ENCODE results near the gene DDB1. TPM values are rescaled to one million over a fixed set of nuclear protein-coding genes. Genes with fewer than 3 reads are reported as not detected.

Gene DDB1
- polyA plus RNA-seq, 1 of the 3 experiments (the other 2 are of a cell fraction), result 170 TPM

GRCh38 chr11:61368646-61369045, 35.7 kb upstream of the DDB1 start:
- DNase-seq, result no peak
- no peaks in the 10 kb centered on the region for H4K20me1 ChIP-seq (ENCODE audit: insufficient read depth)
- peaks cover 0 to 3% of the 10 kb centered on the region in 2 experiments; a peak in 2 of 4 replicates for H3K4me1 ChIP-seq (ENCODE audit: control insufficient read depth in 1 of 2, insufficient read depth in 2 of 2, low read depth in 1 of 2, low read length in 1 of 2)
- no peak overlapping the region for H3K4me3 ChIP-seq (ENCODE audit: low read depth in 2 of 2, low read length in 1 of 2)
- peaks cover 57 to 75% of the 10 kb centered on the region in 2 experiments for H3K36me3 ChIP-seq (replicated peaks in 1 of 2; ENCODE audit: control insufficient read depth in 1 of 2, insufficient read depth in 2 of 2, low read length in 1 of 2)
- H3K9me3 ChIP-seq, result peaks cover 9% of the 10 kb centered on the region; the same call in 1 of the 2 replicates
- no peak overlapping the region for H3K4me2 ChIP-seq
- ChIA-PET POLR2A (no interaction called here), CTCF (interaction anchor here (1.4 to 12.1 kb wide), 2 partner anchors 16 to 67 kb away, joined by 3 to 101 read pairs; no protein-coding TSS in a partner anchor)
- H3K27ac ChIP-seq (ENCODE audit: low read depth in 2 of 2, low read length in 1 of 2), result no peak overlapping the region
- H3K79me2 ChIP-seq (ENCODE audit: insufficient read depth), result peaks cover 13% of the 10 kb centered on the region
- H3K9ac ChIP-seq, result no peak overlapping the region
- H3K27me3 ChIP-seq (ENCODE audit: insufficient read depth), result no peaks in the 10 kb centered on the region
- WGBS (ENCODE audit: low lambda C conversion rate), result 93% methylated on average over 7 of the region's 7 CpGs
- H2AFZ ChIP-seq (ENCODE audit: low read depth), result no peak overlapping the region
- no peak for TF ChIP-seq RCOR1 (IDR thresholded peaks at IDR 0.05; ENCODE audit: low read length)
- TF ChIP-seq TAF1 (IDR thresholded peaks at IDR 0.05; ENCODE audit: borderline replicate concordance, low read depth, low read length), result no peak
- no peak for TF ChIP-seq POLR2AphosphoS5 (IDR thresholded peaks at IDR 0.05; ENCODE audit: low read depth, low read length)
- no peak for TF ChIP-seq FOSL2 (IDR thresholded peaks at IDR 0.05; ENCODE audit: borderline replicate concordance, low read depth)
- TF ChIP-seq CTCF (IDR thresholded peaks at IDR 0.05), result no peak
- TF ChIP-seq EP300 (IDR thresholded peaks at IDR 0.05; ENCODE audit: borderline replicate concordance in 1 of 2, low read depth in 1 of 2, low read length in 1 of 2), result no peak
- TF ChIP-seq PBX3 (IDR thresholded peaks at IDR 0.05), result no peak
- no peak for TF ChIP-seq FOXJ3 (CRISPR knock-in tag; IDR thresholded peaks at IDR 0.05)
- TF ChIP-seq SIN3A (IDR thresholded peaks at IDR 0.05; ENCODE audit: borderline replicate concordance, low read depth, low read length), result no peak
- TF ChIP-seq GABPA (IDR thresholded peaks at IDR 0.05; ENCODE audit: low read depth), result no peak
- TF ChIP-seq TCF12 (IDR thresholded peaks at IDR 0.05), result no peak
- no peak for TF ChIP-seq MAX (IDR thresholded peaks at IDR 0.05; ENCODE audit: low read depth)
- TF ChIP-seq JUND (IDR thresholded peaks at IDR 0.05), result no peak
- no peak for TF ChIP-seq TEAD4 (IDR thresholded peaks at IDR 0.05; ENCODE audit: borderline replicate concordance, insufficient read depth)
- no peak for TF ChIP-seq RXRA (IDR thresholded peaks at IDR 0.05; ENCODE audit: borderline replicate concordance, low read depth)
- H3K9me2 ChIP-seq, result no peaks in the 10 kb centered on the region
- peaks cover 17% of the 10 kb centered on the region for H3F3A ChIP-seq (replicated peaks; ENCODE audit: insufficient read depth)

GRCh38 chr11:61367406-61367805, 34.5 kb upstream of the DDB1 start:
- Histone ChIP-seq H3K4me3 (ENCODE audit: low read depth in 2 of 2, low read length in 1 of 2) (no peak overlapping the region), H3K27me3 (ENCODE audit: insufficient read depth) (no peaks in the 10 kb centered on the region), H2AFZ (ENCODE audit: low read depth) (no peak overlapping the region), H3K9me2 (no peaks in the 10 kb centered on the region), H3F3A (replicated peaks; ENCODE audit: insufficient read depth) (peaks cover 8% of the 10 kb centered on the region), H3K4me1 (ENCODE audit: control insufficient read depth in 1 of 2, insufficient read depth in 2 of 2, low read depth in 1 of 2, low read length in 1 of 2) (peaks cover 0 to 10% of the 10 kb centered on the region in 2 experiments; a peak in 2 of 4 replicates), H3K9me3 (no peaks in the 10 kb centered on the region), H3K36me3 (replicated peaks in 1 of 2; ENCODE audit: control insufficient read depth in 1 of 2, insufficient read depth in 2 of 2, low read length in 1 of 2) (peaks cover 53 to 68% of the 10 kb centered on the region in 2 experiments), H3K79me2 (ENCODE audit: insufficient read depth) (peaks cover 25% of the 10 kb centered on the region), H4K20me1 (ENCODE audit: insufficient read depth) (no peaks in the 10 kb centered on the region), H3K4me2 (no peak overlapping the region), H3K9ac (no peak overlapping the region), H3K27ac (ENCODE audit: low read depth in 2 of 2, low read length in 1 of 2) (no peak overlapping the region)
- 83% methylated on average over 6 of the region's 6 CpGs for WGBS (ENCODE audit: low lambda C conversion rate)
- POLR2A ChIA-PET, result interaction anchor here (1.8 kb wide), 1 partner anchor 34 kb away, joined by 3 read pairs; no protein-coding TSS in a partner anchor
- DNase-seq, result no peak
- CTCF ChIA-PET, result interaction anchor here (0.7 to 12.1 kb wide), 3 partner anchors 18 to 31 kb away, joined by 3 to 101 read pairs (median 93); partner anchors contain the start of gene TMEM216
- TF ChIP-seq GATA2 (CRISPR knock-in tag; IDR thresholded peaks at IDR 0.05) (no peak), CHD2 (IDR thresholded peaks at IDR 0.05; ENCODE audit: low read length, partially characterized antibody) (no peak), RXRA (IDR thresholded peaks at IDR 0.05; ENCODE audit: borderline replicate concordance, low read depth) (no peak), SIN3A (IDR thresholded peaks at IDR 0.05; ENCODE audit: borderline replicate concordance, low read depth, low read length) (no peak), MEF2A (IDR thresholded peaks at IDR 0.05; ENCODE audit: borderline replicate concordance, low read depth) (no peak), NFIC (IDR thresholded peaks at IDR 0.05; ENCODE audit: borderline replicate concordance) (no peak), CTCF (IDR thresholded peaks at IDR 0.05) (no peak), MXI1 (IDR thresholded peaks at IDR 0.05; ENCODE audit: low read depth, low read length) (no peak), USF2 (IDR thresholded peaks at IDR 0.05; ENCODE audit: borderline replicate concordance, low read depth, low read length) (no peak), EZH2phosphoT487 (IDR thresholded peaks at IDR 0.05; ENCODE audit: borderline replicate concordance, low read depth) (no peak)

Data from SK-N-SH (cell line).